Transverse colon (tissue), 3 donors: ENCODE data around the gene KDELR1.

ENCODE experiments used
- EP300 ChIP-seq: sonication (generic); formaldehyde crosslinking; IDR thresholded peaks from one replicate; pipeline ENCODE4 v1.6.1; 2017; ENCODE audit warnings: antibody characterized with exemption, low read depth
- POLR2A ChIP-seq: fragments of 450-650 bp; IDR thresholded peaks from one replicate; pipeline ENCODE4 v1.6.1; 2016; ENCODE audit warnings: antibody characterized with exemption, mild to moderate bottlenecking, moderate library complexity
- TF ChIP-seq, protein P1 (sequence below), 5 experiments: fragments of 200-600 bp in 3 of 5; fragments of 450-650 bp in 2 of 5; sonication (generic) in 3 of 5; IDR thresholded peaks; 1 replicate in 2 of 5; 2 replicates in 3 of 5; pipeline ENCODE4 v1.5.1; 2016 to 2017; ENCODE audit warnings: antibody characterized with exemption in 5 of 5, inconsistent platforms in 3 of 5, mild to moderate bottlenecking in 2 of 5, moderate library complexity in 1 of 5

DNA sequence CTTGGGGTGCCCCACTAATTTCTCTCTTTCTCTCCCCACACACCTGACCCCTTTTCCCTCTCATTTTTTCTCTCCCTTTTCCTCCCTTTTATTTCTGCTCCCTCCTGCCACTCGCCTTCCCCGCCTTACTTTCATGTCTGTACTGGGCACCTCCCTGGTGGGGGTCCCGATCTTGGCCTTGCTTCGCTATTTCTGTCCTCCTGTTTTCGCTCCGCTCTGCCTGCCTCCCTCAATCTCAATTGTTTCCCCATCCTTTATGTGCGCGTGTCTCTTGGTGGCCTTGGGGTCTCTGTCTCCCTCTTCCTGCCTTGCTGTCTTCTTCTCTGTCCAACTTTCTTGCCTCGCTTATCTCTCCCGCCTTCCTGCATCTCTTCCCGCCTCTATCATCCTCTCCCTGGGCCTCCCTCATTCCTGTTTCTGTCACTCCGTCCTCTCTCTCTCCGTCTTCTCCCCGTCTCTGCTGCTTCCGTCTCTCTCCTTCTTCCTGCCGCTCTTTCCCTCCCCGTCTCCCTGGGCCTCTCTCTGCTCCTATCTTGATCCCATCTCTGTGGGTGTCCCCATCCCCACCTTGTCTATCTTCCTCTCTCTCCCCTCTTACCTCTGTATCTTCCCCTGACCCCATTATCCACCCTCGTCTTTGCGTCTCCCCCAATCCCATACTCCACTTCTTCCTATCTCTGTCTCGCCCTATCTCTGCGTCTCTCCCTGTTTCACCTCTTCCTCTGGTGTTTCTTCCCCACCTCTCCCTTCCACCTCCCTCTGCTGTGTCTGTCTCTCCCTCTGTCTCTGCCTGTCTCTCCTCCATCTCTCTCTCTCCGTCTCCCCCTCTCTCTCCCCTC lies 6.1 kb upstream of the KDELR1 start:
- TF ChIP-seq, protein P1, sequence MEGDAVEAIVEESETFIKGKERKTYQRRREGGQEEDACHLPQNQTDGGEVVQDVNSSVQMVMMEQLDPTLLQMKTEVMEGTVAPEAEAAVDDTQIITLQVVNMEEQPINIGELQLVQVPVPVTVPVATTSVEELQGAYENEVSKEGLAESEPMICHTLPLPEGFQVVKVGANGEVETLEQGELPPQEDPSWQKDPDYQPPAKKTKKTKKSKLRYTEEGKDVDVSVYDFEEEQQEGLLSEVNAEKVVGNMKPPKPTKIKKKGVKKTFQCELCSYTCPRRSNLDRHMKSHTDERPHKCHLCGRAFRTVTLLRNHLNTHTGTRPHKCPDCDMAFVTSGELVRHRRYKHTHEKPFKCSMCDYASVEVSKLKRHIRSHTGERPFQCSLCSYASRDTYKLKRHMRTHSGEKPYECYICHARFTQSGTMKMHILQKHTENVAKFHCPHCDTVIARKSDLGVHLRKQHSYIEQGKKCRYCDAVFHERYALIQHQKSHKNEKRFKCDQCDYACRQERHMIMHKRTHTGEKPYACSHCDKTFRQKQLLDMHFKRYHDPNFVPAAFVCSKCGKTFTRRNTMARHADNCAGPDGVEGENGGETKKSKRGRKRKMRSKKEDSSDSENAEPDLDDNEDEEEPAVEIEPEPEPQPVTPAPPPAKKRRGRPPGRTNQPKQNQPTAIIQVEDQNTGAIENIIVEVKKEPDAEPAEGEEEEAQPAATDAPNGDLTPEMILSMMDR (IDR thresholded peaks at IDR 0.05) = no peak
- TF ChIP-seq POLR2A (no peak), EP300 (no peak)
